MCF 10A (cell line): ENCODE data around the gene ST14. TPM values are rescaled to one million over a fixed set of nuclear protein-coding genes. Genes with fewer than 3 reads are reported as not detected.

ENCODE experiments used
- BruUV-seq: library from RNA; stranded (reverse); fragments of 400-500 nt; replicated peaks from 2 replicates; lab custom pipeline; 2021; lab: Mats Ljungman, UMichigan
- CTCF ChIA-PET: fragments of 300-600 bp; sonication (Branson Sonifier 250); formaldehyde crosslinking; extraction: SDS; loops from one replicate; lab custom pipeline; 2021; ENCODE audit warnings: antibody characterized with exemption, inconsistent platforms; lab: Yijun Ruan, JAX
- POLR2A ChIA-PET: fragments of 300-600, 350-650 bp; sonication (Branson Sonifier 250); formaldehyde crosslinking; extraction: SDS; loops from one replicate; lab custom pipeline; 2020; ENCODE audit warnings: antibody characterized with exemption, inconsistent platforms; lab: Yijun Ruan, JAX
- DNase-seq: peaks from one replicate; pipeline ENCODE4 v3.0.0-alpha.2; 2018; ENCODE audit not compliant: unreplicated experiment
- H3K27ac Mint-ChIP-seq: one replicate; pipeline ENCODE4 v1.8.0; 2022; ENCODE audit warnings: mild to moderate bottlenecking, low read depth, mixed read lengths; ENCODE audit not compliant: unreplicated experiment
- H3K27me3 Mint-ChIP-seq: one replicate; pipeline ENCODE4 v1.8.0; 2022; ENCODE audit warnings: mixed read lengths; ENCODE audit not compliant: insufficient read depth, unreplicated experiment
- H3K36me3 Mint-ChIP-seq: one replicate; pipeline ENCODE4 v1.8.0; 2022; ENCODE audit warnings: mild to moderate bottlenecking, moderate library complexity, mixed read lengths; ENCODE audit not compliant: insufficient read depth, unreplicated experiment
- H3K4me1 Mint-ChIP-seq: one replicate; pipeline ENCODE4 v1.8.0; 2022; ENCODE audit warnings: mixed read lengths; ENCODE audit not compliant: insufficient read depth, unreplicated experiment
- H3K4me3 Mint-ChIP-seq: one replicate; pipeline ENCODE4 v1.8.0; 2022; ENCODE audit warnings: mild to moderate bottlenecking, moderate library complexity, mixed read lengths; ENCODE audit not compliant: unreplicated experiment
- H3K9me3 Mint-ChIP-seq: one replicate; pipeline ENCODE4 v1.8.0; 2022; ENCODE audit warnings: mixed read lengths; ENCODE audit not compliant: unreplicated experiment
- intact Hi-C: fragments of 100-400 bp; cut with micrococcal nuclease; formaldehyde crosslinking; loops from 2 replicates; pipeline ENCODE4 v1.14.1; 2022
- total RNA-seq: library from RNA; stranded (reverse); gene quantifications from 2 replicates; pipeline ENCODE4 v1.2.3, GENCODE V29; 2022
- TF ChIP-seq, protein P1 (sequence below): fragments of 200-600 bp; IDR thresholded peaks from one replicate; pipeline ENCODE4 v1.8.0; 2022; ENCODE audit warnings: antibody characterized with exemption, mild to moderate bottlenecking; ENCODE audit not compliant: unreplicated experiment

The ST14 gene
- total RNA-seq, 1 experiment from 2014 or later, result 27.2 TPM

DNA sequence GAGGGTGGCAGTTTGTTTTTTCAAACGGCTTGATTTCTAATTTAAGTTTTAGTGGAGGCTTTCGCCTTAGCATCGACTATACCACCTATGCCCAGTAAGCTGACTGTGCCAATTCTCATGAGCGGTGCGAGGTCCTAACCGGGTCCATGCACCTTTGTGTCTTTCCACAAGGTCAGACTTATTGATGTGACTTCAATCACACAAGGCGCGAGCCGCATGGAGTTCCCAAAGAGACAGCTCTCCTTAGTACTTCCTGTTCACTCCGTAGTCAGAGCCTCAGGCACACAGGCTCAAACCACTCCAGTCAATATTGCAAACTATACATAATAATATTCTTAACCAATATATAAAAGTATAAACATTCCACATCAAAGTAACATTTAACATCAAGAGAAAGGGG, 18.2 kb downstream of the ST14 start:
- intact Hi-C loops, result no loop called here
- no TSS peak for BruUV-seq
- H3K36me3 Mint-ChIP-seq, result no peaks in the 10 kb centered on the region

DNA sequence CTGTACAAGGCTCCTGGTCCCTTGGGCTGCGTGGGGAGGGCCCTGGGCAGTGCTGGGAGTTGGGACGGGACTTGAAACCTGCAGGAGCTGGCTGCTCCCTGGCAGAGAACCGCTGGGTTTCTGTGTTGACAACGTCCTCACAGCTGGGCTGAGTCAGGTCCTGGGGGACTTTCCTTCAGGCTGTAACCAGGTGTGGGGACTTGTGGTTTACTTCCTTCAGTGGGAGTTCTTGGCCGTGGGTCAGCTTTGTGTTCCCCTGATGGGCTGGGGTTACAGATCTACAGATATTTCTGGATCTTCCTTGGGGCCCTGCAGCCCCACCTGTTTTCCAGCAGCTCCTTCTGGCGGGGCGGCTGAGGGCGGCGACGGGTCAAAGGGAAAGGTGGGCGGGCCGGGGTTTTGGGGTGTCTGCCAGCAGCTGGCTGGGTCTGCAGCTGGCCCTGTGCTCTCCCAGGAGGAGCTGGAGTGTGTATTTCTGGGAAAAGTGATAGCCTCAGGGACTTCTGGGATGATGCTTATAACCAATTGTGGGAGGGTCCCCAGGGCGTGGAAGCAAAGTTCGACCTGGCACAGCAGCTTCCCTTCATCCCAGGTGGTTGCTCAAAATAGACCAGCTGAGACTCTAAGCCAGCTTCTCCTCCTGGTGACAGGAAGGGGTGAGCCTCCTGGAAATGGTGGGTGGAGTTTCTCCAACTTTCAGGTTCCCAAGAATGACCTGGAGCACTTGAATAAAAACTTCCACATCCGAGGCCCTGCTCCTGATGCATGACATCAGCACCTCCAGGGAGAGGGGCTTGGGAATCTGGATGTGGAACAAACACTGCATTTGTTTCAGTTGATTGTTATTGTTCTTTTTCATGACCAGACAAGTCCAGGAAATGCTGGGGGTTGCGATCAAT, 19.1 kb downstream of the ST14 start:
- POLR2A ChIA-PET, result interaction anchor here (1.1 to 2.7 kb wide), 3 partner anchors 10 to 17 kb away, joined by 4 to 14 read pairs (median 11); partner anchors contain the start of gene ST14
- BruUV-seq, result no TSS peak
- TF ChIP-seq, protein P1, sequence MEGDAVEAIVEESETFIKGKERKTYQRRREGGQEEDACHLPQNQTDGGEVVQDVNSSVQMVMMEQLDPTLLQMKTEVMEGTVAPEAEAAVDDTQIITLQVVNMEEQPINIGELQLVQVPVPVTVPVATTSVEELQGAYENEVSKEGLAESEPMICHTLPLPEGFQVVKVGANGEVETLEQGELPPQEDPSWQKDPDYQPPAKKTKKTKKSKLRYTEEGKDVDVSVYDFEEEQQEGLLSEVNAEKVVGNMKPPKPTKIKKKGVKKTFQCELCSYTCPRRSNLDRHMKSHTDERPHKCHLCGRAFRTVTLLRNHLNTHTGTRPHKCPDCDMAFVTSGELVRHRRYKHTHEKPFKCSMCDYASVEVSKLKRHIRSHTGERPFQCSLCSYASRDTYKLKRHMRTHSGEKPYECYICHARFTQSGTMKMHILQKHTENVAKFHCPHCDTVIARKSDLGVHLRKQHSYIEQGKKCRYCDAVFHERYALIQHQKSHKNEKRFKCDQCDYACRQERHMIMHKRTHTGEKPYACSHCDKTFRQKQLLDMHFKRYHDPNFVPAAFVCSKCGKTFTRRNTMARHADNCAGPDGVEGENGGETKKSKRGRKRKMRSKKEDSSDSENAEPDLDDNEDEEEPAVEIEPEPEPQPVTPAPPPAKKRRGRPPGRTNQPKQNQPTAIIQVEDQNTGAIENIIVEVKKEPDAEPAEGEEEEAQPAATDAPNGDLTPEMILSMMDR, result no peak
- H3K27ac Mint-ChIP-seq, result no peak overlapping the region
- no peak overlapping the region for H3K4me3 Mint-ChIP-seq
- intact Hi-C loops, result no loop called here
- H3K9me3 Mint-ChIP-seq, result peaks cover 9% of the 10 kb centered on the region
- CTCF ChIA-PET, result interaction anchor here (0.9 to 1.0 kb wide), 2 partner anchors 34 to 46 kb away, joined by 3 to 7 read pairs; no protein-coding TSS in a partner anchor
- H3K36me3 Mint-ChIP-seq, result no peaks in the 10 kb centered on the region
- peaks cover 18% of the 10 kb centered on the region for H3K4me1 Mint-ChIP-seq
- H3K27me3 Mint-ChIP-seq, result no peaks in the 10 kb centered on the region
- DNase-seq, result peak; percentile 53

More for the DNA sequence above, 18.2 kb downstream of the ST14 start:
- POLR2A ChIA-PET, result interaction anchor here (0.7 to 1.4 kb wide), 3 partner anchors 9 to 16 kb away, joined by 3 to 14 read pairs (median 4); partner anchors contain the start of gene ST14
- peaks cover 9% of the 10 kb centered on the region for H3K9me3 Mint-ChIP-seq
- peaks cover 18% of the 10 kb centered on the region for H3K4me1 Mint-ChIP-seq
- TF ChIP-seq, protein P1, result no peak
- CTCF ChIA-PET, result interaction anchor here (0.6 to 0.9 kb wide), 2 partner anchors 45 to 182 kb away, joined by 3 to 7 read pairs; no protein-coding TSS in a partner anchor
- no peaks in the 10 kb centered on the region for H3K27me3 Mint-ChIP-seq
- no peak overlapping the region for H3K27ac Mint-ChIP-seq
- no peak overlapping the region for H3K4me3 Mint-ChIP-seq
- no peak for DNase-seq

DNA sequence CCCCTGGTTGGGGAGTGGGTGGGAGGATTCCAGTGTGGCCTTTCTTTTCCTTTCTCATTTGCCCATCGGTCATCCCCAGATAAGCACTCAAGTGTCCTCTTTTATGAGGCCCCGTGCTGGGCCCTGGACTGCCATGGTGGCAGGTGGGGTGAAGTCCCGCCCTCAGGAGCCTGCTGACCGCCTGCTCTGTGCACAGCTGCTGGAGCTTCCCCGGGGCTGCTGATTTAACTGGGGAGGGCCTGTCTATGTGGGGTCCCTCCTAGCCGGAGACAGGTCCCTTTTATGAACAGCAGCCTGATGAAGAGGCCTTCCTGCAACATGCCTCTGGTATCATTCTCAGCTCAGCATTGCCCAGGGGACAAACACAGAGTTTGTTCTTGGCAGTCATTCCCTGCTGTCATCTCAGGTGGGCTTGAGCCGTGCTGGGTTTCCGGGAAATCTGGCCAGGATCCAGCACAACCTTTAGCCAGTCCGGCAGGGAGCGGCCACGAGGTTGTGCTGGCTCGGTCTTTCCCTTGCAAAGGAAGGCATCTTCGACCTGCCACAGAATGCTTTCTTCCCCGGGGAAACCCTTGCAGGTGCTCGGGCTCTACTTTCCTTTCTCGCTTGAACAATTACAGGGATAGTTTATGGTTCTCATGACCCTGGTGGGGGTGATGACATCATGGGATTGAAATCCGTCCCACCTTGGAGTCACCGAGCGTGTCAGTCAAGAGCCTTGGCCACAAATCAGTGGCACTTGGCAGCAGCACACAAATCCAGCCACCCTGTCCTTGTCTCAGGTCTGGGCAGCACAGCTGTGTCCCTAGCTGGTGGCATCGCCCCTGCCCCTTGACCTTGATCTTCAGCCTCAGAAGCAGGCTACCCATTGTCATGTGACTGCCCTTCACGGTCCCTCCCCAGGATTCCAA, 20.1 kb downstream of the ST14 start:
- ChIA-PET POLR2A (interaction anchor here (1.0 to 2.7 kb wide), 5 partner anchors 11 to 30 kb away, joined by 4 to 14 read pairs (median 4); partner anchors contain the start of gene ST14), CTCF (interaction anchor here (0.6 to 1.0 kb wide), 2 partner anchors 33 to 256 kb away, joined by 3 read pairs; no protein-coding TSS in a partner anchor)
- Mint-ChIP-seq H3K4me3 (no peak overlapping the region), H3K9me3 (peaks cover 8% of the 10 kb centered on the region), H3K4me1 (peaks cover 18% of the 10 kb centered on the region), H3K36me3 (no peaks in the 10 kb centered on the region), H3K27ac (no peak overlapping the region), H3K27me3 (no peaks in the 10 kb centered on the region)
- TF ChIP-seq, protein P1, result no peak
- BruUV-seq, result no TSS peak
- no peak for DNase-seq
- intact Hi-C loops, result no loop called here
